IMR-90 (cell line): ENCODE data around the gene RIMBP2. TPM values are rescaled to one million over a fixed set of nuclear protein-coding genes. Genes with fewer than 3 reads are reported as not detected.

Source experiments
- ATAC-seq: fragments of 200-7000 bp; cut with Tn5 transposase; 2 replicates; pipeline ENCODE4 v1.9.1; 2020; ENCODE audit warnings: low read depth, mild to moderate bottlenecking, moderate library complexity
- BruUV-seq: library from RNA; stranded (reverse); fragments of 400-500 nt; replicated peaks from 2 replicates; lab custom pipeline; 2021; lab: Mats Ljungman, UMichigan
- CTCF ChIA-PET: fragments of 300-600 bp; formaldehyde crosslinking; extraction: SDS; loops from one replicate; lab custom pipeline; 2021; ENCODE audit warnings: antibody characterized with exemption; lab: Yijun Ruan, JAX
- POLR2A ChIA-PET: fragments of 300-600 bp; sonication (Branson Sonifier 250); formaldehyde crosslinking; loops from one replicate; lab custom pipeline; 2022; ENCODE audit warnings: antibody characterized with exemption; ENCODE audit not compliant: unreplicated experiment; lab: Charles Lee
- DNase-seq: peaks from one replicate; pipeline ENCODE4 v3.0.0; 2013
- H2AFZ ChIP-seq: replicated peaks from 2 replicates; pipeline ENCODE3; 2013; ENCODE audit warnings: low read length, mild to moderate bottlenecking; ENCODE audit not compliant: poor library complexity
- H2AK5ac ChIP-seq: 2 replicates; pipeline ENCODE4 v1.6.1; 2013; ENCODE audit warnings: low read depth, low read length, inconsistent platforms
- H2AK9ac ChIP-seq: replicated peaks from 2 replicates; pipeline ENCODE3; 2013; ENCODE audit warnings: mild to moderate bottlenecking, low read depth, low read length, moderate library complexity; ENCODE audit not compliant: poor library complexity
- H2BK120ac ChIP-seq: 2 replicates; pipeline ENCODE4 v1.6.1; 2013; ENCODE audit warnings: low read depth, low read length, inconsistent platforms
- H2BK15ac ChIP-seq: 3 replicates; pipeline ENCODE4 v1.6.1; 2013; ENCODE audit warnings: low read depth, low read length, inconsistent platforms
- H2BK20ac ChIP-seq: 2 replicates; pipeline ENCODE4 v1.6.1; 2013; ENCODE audit warnings: low read depth, mild to moderate bottlenecking, inconsistent platforms, low read length, moderate library complexity
- H2BK5ac ChIP-seq: 2 replicates; pipeline ENCODE4 v1.6.1; 2013; ENCODE audit warnings: mild to moderate bottlenecking, low read depth, low read length, inconsistent platforms; ENCODE audit not compliant: poor library complexity, severe bottlenecking
- H3K14ac ChIP-seq: replicated peaks from 2 replicates; pipeline ENCODE4 v1.6.1; 2013; ENCODE audit warnings: low read depth, low read length, inconsistent platforms
- H3K18ac ChIP-seq: 2 replicates; pipeline ENCODE4 v1.6.1; 2013; ENCODE audit warnings: low read depth, low read length, control low read depth
- H3K23ac ChIP-seq: 2 replicates; pipeline ENCODE4 v1.6.1; 2013; ENCODE audit warnings: low read depth, low read length, inconsistent platforms
- H3K27ac ChIP-seq: 2 replicates; pipeline ENCODE4 v1.5.1; 2013; ENCODE audit warnings: mild to moderate bottlenecking, control low read depth, low read length; ENCODE audit not compliant: insufficient read depth
- H3K27me3 ChIP-seq: 2 replicates; pipeline ENCODE4 v1.6.1; 2013; ENCODE audit warnings: low read length; ENCODE audit not compliant: control insufficient read depth, insufficient read depth
- H3K36me3 ChIP-seq: 2 replicates; pipeline ENCODE4 v1.6.1; 2013; ENCODE audit warnings: low read length, mixed read lengths; ENCODE audit not compliant: control insufficient read depth, insufficient read depth
- H3K4ac ChIP-seq: 2 replicates; pipeline ENCODE4 v1.6.1; 2013; ENCODE audit warnings: low read depth, low read length, inconsistent platforms
- H3K4me1 ChIP-seq: 2 replicates; pipeline ENCODE4 v1.6.1; 2013; ENCODE audit warnings: low read length, mixed read lengths; ENCODE audit not compliant: control insufficient read depth, insufficient read depth
- H3K4me2 ChIP-seq: 2 replicates; pipeline ENCODE4 v1.6.1; 2013; ENCODE audit warnings: low read depth, mild to moderate bottlenecking, control low read depth, low read length, moderate library complexity
- H3K4me3 ChIP-seq: 2 replicates; pipeline ENCODE4 v1.5.1; 2013; ENCODE audit warnings: low read depth, mild to moderate bottlenecking, control low read depth, low read length, moderate library complexity; ENCODE audit not compliant: insufficient read depth
- H3K56ac ChIP-seq: 2 replicates; pipeline ENCODE4 v1.6.1; 2013; ENCODE audit warnings: low read length, inconsistent platforms; ENCODE audit not compliant: insufficient read depth; ENCODE audit errors: extremely low read depth
- H3K79me1 ChIP-seq, 2 experiments: 2 replicates each; pipeline ENCODE4 v1.6.1; 2013; ENCODE audit warnings: low read length in 2 of 2, inconsistent platforms in 1 of 2, low read depth in 1 of 2
- H3K9ac ChIP-seq: 2 replicates; pipeline ENCODE4 v1.6.1; 2013; ENCODE audit warnings: low read depth, low read length, control low read depth
- H3K9me1 ChIP-seq: 2 replicates; pipeline ENCODE4 v1.6.1; 2013; ENCODE audit warnings: low read length, inconsistent platforms; ENCODE audit not compliant: insufficient read depth
- H3K9me3 ChIP-seq: 2 replicates; pipeline ENCODE4 v1.6.1; 2013; ENCODE audit warnings: low read length; ENCODE audit not compliant: control insufficient read depth, insufficient read depth
- H4K20me1 ChIP-seq: 2 replicates; pipeline ENCODE4 v1.6.1; 2013; ENCODE audit warnings: low read length, inconsistent platforms; ENCODE audit not compliant: insufficient read depth
- H4K5ac ChIP-seq: 2 replicates; pipeline ENCODE4 v1.6.1; 2013; ENCODE audit warnings: mild to moderate bottlenecking, low read depth, low read length, control low read depth
- H4K8ac ChIP-seq, 2 experiments: 2 replicates each; pipeline ENCODE4 v1.6.1; 2013; ENCODE audit warnings: low read depth in 2 of 2, low read length in 2 of 2, control low read depth in 1 of 2, inconsistent platforms in 1 of 2
- H4K91ac ChIP-seq: 2 replicates; pipeline ENCODE4 v1.6.1; 2013; ENCODE audit warnings: low read depth, low read length, inconsistent platforms; ENCODE audit not compliant: insufficient read depth
- CEBPB ChIP-seq: IDR thresholded peaks from 2 replicates; pipeline ENCODE4 v1.6.1; 2012; ENCODE audit warnings: low read depth, low read length, improper control_type of control experiment
- CHD1 ChIP-seq: IDR thresholded peaks from 2 replicates; pipeline ENCODE4 v1.6.1; 2012; ENCODE audit warnings: low read depth, low read length, improper control_type of control experiment
- ELK1 ChIP-seq: fragments of 150-350 bp; IDR thresholded peaks from 2 replicates; pipeline ENCODE4 v1.6.1; 2016; ENCODE audit warnings: low read depth, mild to moderate bottlenecking, low read length, moderate library complexity, borderline replicate concordance
- FOS ChIP-seq: fragments of 150-350 bp; IDR thresholded peaks from 2 replicates; pipeline ENCODE4 v1.6.1; 2016; ENCODE audit warnings: low read depth, low read length
- MAFK ChIP-seq: IDR thresholded peaks from 2 replicates; pipeline ENCODE4 v1.6.1; 2012; ENCODE audit warnings: low read depth, low read length, improper control_type of control experiment
- MXI1 ChIP-seq: IDR thresholded peaks from 2 replicates; pipeline ENCODE4 v1.6.1; 2012; ENCODE audit warnings: low read depth, mild to moderate bottlenecking, low read length, moderate library complexity, borderline replicate concordance
- NFE2L2 ChIP-seq: fragments of 150-350 bp; IDR thresholded peaks from 2 replicates; pipeline ENCODE4 v1.6.1; 2016; ENCODE audit warnings: low read depth, mild to moderate bottlenecking, low read length
- POLR2A ChIP-seq: IDR thresholded peaks from 2 replicates; pipeline ENCODE4 v1.6.1; 2012; ENCODE audit warnings: mild to moderate bottlenecking, low read depth, low read length
- RAD21 ChIP-seq: IDR thresholded peaks from 2 replicates; pipeline ENCODE4 v1.6.1; 2012; ENCODE audit warnings: low read length, improper control_type of control experiment
- RCOR1 ChIP-seq: IDR thresholded peaks from 2 replicates; pipeline ENCODE4 v1.6.1; 2012; ENCODE audit warnings: mild to moderate bottlenecking, low read length, improper control_type of control experiment; ENCODE audit not compliant: insufficient replicate concordance
- RFX5 ChIP-seq: IDR thresholded peaks from 2 replicates; pipeline ENCODE4 v1.8.0; 2012; ENCODE audit warnings: low read depth, mild to moderate bottlenecking, low read length, moderate library complexity
- SMC3 ChIP-seq: fragments of 150-350 bp; IDR thresholded peaks from 2 replicates; pipeline ENCODE4 v1.6.1; 2016; ENCODE audit warnings: low read depth, mild to moderate bottlenecking, antibody characterized with exemption, low read length, moderate library complexity
- WGBS, 2 experiments: methylation state at CpG; one replicate each; pipeline versions ENCODE4 v1.1.5 to v1.1.7; 2013; ENCODE audit warnings: missing lambda C conversion rate in 2 of 2; ENCODE audit not compliant: insufficient read length in 1 of 2; ENCODE audit errors: extremely low coverage in 2 of 2; 5-methylcytosine and 5-hydroxymethylcytosine counted together
- dilution Hi-C: fragments of 300-500 bp; cut with HindIII; formaldehyde crosslinking; loops from one replicate; pipeline ENCODE4 v1.14.3; 2018; ENCODE audit warnings: low sequenced_read_pairs; ENCODE audit not compliant: unreplicated experiment
- in situ Hi-C: fragments of 300-500 bp; cut with MboI; formaldehyde crosslinking; loops from 3 replicates; pipeline ENCODE4 v1.14.3; 2019; ENCODE audit warnings: low sequenced_read_pairs, inconsistent platforms, mixed read lengths
- intact Hi-C: fragments of 100-400 bp; cut with micrococcal nuclease; formaldehyde crosslinking; loops from 2 replicates; pipeline ENCODE4 v1.10.0; 2022
- polyA plus RNA-seq, 3 experiments: library from polyadenylated mRNA; depleted of rRNA; stranded (reverse); fragments of >200 nt; gene quantifications; 2 replicates each; pipeline ENCODE4 v1.2.3, GENCODE V29; 2012; ENCODE audit warnings: low replicate concordance in 1 of 3
- total RNA-seq: library from RNA; depleted of rRNA; stranded (reverse); fragments of >200 nt; gene quantifications from 2 replicates; pipeline ENCODE4 v1.2.3, GENCODE V29; 2012
- TF ChIP-seq, protein P1 (sequence below): fragments of 150-350 bp; IDR thresholded peaks from 2 replicates; pipeline ENCODE4 v1.6.1; 2017; ENCODE audit warnings: mild to moderate bottlenecking, antibody characterized with exemption, low read length, low read depth
- TF ChIP-seq, protein P2 (sequence below): conservative IDR thresholded peaks from 2 replicates; pipeline ENCODE4 v1.5.1; 2012; ENCODE audit warnings: mild to moderate bottlenecking, low read depth, low read length, improper control_type of control experiment

Gene RIMBP2
- total and polyA plus RNA-seq, 2 of the 4 experiments (the other 2 are of a cell fraction): not detected

DNA sequence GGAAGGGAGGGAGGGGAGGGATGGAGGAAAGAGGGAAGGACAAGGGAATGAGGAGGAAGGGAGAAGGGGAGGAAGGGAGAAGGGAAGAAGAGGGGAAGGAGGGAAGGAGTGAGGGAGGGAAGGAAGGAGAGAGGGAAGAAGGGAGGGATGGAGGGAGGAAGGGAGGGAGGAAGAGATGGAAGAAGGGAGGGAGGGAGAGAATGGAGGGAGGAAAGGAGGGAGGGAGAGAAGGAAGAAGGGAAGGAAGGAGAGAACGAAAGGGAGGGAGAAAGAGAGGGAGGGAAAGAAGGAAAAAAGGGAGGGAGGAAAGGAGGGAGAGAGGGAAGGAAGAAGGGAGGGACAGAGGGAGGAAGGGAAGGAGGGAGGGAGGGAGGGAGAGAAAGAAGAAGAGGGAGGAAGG is 49.5 kb downstream of the RIMBP2 start:
- no peaks in the 10 kb centered on the region for H3K27me3 ChIP-seq
- TF ChIP-seq NFE2L2: no peak
- TF ChIP-seq, protein P1, sequence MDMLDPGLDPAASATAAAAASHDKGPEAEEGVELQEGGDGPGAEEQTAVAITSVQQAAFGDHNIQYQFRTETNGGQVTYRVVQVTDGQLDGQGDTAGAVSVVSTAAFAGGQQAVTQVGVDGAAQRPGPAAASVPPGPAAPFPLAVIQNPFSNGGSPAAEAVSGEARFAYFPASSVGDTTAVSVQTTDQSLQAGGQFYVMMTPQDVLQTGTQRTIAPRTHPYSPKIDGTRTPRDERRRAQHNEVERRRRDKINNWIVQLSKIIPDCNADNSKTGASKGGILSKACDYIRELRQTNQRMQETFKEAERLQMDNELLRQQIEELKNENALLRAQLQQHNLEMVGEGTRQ: no peak
- no peak for TF ChIP-seq RFX5
- no peak for TF ChIP-seq RCOR1
- TF ChIP-seq MXI1: no peak
- no peak for TF ChIP-seq FOS
- no peak for TF ChIP-seq ELK1
- no peak for TF ChIP-seq MAFK
- no peak for TF ChIP-seq POLR2A
- no peak for TF ChIP-seq SMC3
- no peak for TF ChIP-seq RAD21
- TF ChIP-seq CHD1: no peak
- TF ChIP-seq, protein P2, sequence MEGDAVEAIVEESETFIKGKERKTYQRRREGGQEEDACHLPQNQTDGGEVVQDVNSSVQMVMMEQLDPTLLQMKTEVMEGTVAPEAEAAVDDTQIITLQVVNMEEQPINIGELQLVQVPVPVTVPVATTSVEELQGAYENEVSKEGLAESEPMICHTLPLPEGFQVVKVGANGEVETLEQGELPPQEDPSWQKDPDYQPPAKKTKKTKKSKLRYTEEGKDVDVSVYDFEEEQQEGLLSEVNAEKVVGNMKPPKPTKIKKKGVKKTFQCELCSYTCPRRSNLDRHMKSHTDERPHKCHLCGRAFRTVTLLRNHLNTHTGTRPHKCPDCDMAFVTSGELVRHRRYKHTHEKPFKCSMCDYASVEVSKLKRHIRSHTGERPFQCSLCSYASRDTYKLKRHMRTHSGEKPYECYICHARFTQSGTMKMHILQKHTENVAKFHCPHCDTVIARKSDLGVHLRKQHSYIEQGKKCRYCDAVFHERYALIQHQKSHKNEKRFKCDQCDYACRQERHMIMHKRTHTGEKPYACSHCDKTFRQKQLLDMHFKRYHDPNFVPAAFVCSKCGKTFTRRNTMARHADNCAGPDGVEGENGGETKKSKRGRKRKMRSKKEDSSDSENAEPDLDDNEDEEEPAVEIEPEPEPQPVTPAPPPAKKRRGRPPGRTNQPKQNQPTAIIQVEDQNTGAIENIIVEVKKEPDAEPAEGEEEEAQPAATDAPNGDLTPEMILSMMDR: no peak
- TF ChIP-seq CEBPB: no peak
- ATAC-seq: no peak
- peaks cover 37% of the 10 kb centered on the region for H3K9me3 ChIP-seq
- H2BK120ac ChIP-seq: no peak overlapping the region
- no peak overlapping the region for H4K91ac ChIP-seq
- no peak overlapping the region for H2AFZ ChIP-seq
- no peak overlapping the region for H2BK15ac ChIP-seq
- dilution Hi-C loops (no loop called here), intact Hi-C loops (no loop called here), in situ Hi-C loops (no loop called here)
- no peak overlapping the region for H2AK5ac ChIP-seq
- DNase-seq: no peak
- no peak overlapping the region for H3K9ac ChIP-seq
- H3K4me1 ChIP-seq: no peaks in the 10 kb centered on the region
- ChIA-PET POLR2A (no interaction called here), CTCF (no interaction called here)
- no peak overlapping the region for H3K4me3 ChIP-seq
- H3K23ac ChIP-seq: no peak overlapping the region
- no peak overlapping the region for H4K8ac ChIP-seq
- H2AK9ac ChIP-seq: no peak overlapping the region
- no peak overlapping the region for H3K14ac ChIP-seq
- WGBS, 2 experiments: 13% methylated on average over 1 of the region's 1 CpG; no CpG with 5 or more reads in 1 of the 2 experiments
- no TSS peak for BruUV-seq
- no peak overlapping the region for H2BK5ac ChIP-seq
- no peak overlapping the region for H4K5ac ChIP-seq
- H2BK20ac ChIP-seq: no peak overlapping the region
- H3K27ac ChIP-seq: no peak overlapping the region
- no peak overlapping the region for H3K4ac ChIP-seq
- H3K4me2 ChIP-seq: no peak overlapping the region
- H3K56ac ChIP-seq: no peak overlapping the region
- no peak overlapping the region for H3K18ac ChIP-seq
- H3K9me1 ChIP-seq: no peaks in the 10 kb centered on the region
- no peaks in the 10 kb centered on the region for H4K20me1 ChIP-seq
- H3K79me1 ChIP-seq: no peaks in the 10 kb centered on the region
- no peaks in the 10 kb centered on the region for H3K36me3 ChIP-seq
